Measurements from ENCODE around the gene CCDC183.

CCDC183 gene
- 0.24 to 4.0 (median 0.63) reads per million in 9 experiments for total RNA-seq

DNA sequence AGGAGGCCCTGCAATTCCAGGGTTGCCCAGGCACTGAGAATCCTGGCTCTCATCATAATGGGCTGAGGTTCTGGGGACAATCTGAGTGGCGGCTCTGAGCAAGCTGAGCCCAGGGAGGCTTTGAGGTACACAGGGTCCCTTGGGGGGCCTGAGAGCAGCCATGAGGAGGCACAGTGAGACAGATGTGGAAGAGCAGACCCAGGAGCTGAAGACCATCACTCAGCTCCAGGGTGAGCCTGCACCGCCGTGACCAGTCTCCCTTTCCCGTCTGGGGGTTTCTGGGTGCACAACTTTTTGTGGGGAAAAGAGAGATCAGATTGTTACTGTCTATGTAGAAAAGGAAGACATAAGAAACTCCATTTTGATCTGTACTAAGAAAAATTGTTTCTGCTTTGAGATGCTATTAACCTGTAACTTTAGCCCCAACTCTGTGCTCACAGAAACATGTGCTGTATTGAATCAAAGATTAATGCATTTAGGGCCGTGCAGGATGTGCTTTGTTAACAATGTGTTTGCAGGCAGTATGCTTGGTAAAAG is at the start of gene CCDC183:
Gene CCDC183, plus strand, starts transcription at position 101 of the 537 bp plus-strand sequence. Its CDS starts 60 bp downstream, at position 161.
- ATAC-seq (replicated peaks): no peak
- no peak within 1 kb of the TSS for H3K4me3 Mint-ChIP-seq
- no peak for DNase-seq
- H3K27ac Mint-ChIP-seq: peak within 1 kb of the TSS; percentile 39 to 53
- H3K27me3 Mint-ChIP-seq: peaks cover 0 to 6% of the 10 kb centered on the region in 2 donors
- H3K9me3 Mint-ChIP-seq: no peaks in the 10 kb centered on the region
- peaks cover 20 to 23% of the 10 kb centered on the region in 2 donors for H3K4me1 Mint-ChIP-seq (ENCODE audit: low read depth in 2 of 2)
- H3K36me3 Mint-ChIP-seq (ENCODE audit: insufficient read depth): peaks cover 8% of the 10 kb centered on the region

- no peaks in the 10 kb centered on the region for H3K9me3 Mint-ChIP-seq
- no peaks in the 10 kb centered on the region for H3K36me3 Mint-ChIP-seq (ENCODE audit: insufficient read depth)
- no peak for DNase-seq
- H3K27ac Mint-ChIP-seq: no peak overlapping the region
- peaks cover 0 to 3% of the 10 kb centered on the region in 2 donors for H3K4me1 Mint-ChIP-seq (ENCODE audit: low read depth in 2 of 2)
- ATAC-seq (replicated peaks): no peak
- H3K4me3 Mint-ChIP-seq: no peak overlapping the region
- H3K27me3 Mint-ChIP-seq: peaks cover 35 to 88% of the 10 kb centered on the region in 2 donors
These were observed 49.5 kb upstream of the CCDC183 start for GRCh38 chr9:136746621-136747020.

DNA sequence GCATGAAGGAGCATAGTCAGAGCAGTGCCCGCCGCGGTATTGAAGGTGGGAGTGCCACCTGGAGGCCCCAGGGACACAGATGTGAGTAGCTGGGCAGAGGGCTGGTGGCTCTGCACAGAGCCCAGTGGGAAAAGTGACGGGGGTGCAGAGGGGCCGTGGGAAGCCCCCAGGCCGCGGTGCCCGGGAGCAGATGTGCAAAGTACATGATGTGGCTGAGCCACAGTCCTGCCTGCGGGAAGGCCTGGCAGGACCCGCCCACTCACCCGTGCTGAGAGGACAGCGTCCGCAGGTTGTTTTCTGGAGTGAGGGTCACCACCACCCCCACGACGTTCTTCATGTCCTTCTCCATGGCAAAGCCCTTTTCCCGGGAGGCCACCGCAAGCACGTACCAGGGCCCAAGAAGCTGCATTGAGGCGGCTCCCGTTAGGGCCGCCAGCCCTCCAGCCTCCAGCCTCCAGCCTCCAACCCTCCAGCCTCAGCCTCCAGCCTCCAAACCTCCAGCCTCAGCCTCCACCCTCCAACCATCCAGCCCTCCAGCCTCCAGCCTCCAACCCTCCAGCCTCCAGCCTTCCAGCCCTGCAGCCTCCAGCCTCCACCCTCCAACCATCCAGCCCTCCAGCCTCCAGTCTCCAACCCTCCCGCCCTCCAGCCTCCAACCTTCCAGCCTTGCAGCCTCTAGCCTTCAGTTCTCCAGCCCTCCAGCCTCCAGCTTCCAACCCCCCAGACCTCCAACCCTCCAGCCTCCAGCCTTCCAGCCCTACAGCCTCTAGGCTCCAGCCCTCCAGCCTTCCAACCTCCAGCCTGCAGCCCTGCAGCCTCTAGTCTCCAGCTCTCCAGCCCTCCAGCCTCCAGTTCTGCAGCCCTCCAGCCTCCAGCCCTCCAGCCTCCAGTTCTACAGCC is 48.7 kb upstream of the CCDC183 start:
- peaks cover 35 to 81% of the 10 kb centered on the region in 2 donors for H3K27me3 Mint-ChIP-seq
- ATAC-seq (replicated peaks) (no peak), DNase-seq (no peak)
- peaks cover 2 to 3% of the 10 kb centered on the region in 2 donors for H3K9me3 Mint-ChIP-seq
- H3K36me3 Mint-ChIP-seq (ENCODE audit: insufficient read depth): no peaks in the 10 kb centered on the region
- no peak overlapping the region for H3K4me3 Mint-ChIP-seq
- no peak overlapping the region for H3K27ac Mint-ChIP-seq
- no peaks in the 10 kb centered on the region for H3K4me1 Mint-ChIP-seq (ENCODE audit: low read depth in 2 of 2)

DNA sequence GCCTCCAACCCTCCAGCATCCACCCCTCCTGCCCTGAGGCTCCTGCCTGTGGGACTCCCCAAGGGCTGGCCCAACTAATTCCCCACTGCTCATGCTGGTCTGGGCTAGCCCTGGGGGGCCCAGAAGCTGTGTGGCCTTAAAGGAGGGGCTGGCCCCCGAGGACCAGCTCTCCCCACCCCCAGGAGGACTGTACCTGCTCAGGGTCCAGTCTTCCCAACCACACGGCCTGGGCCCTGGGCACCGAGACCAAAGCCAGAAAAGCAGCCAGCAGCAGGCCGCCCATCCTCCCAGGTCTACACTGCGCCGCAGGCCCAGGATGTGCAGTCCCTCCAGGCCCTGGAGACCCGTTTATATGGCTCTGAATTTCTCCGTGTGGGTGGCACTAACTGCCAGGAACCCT is 47.9 kb upstream of the CCDC183 start, which contains the start of gene LCN6:
Gene LCN6, minus strand, starts transcription at position 325 of the 400 bp plus-strand sequence. Its CDS starts 42 bp downstream, at position 283.
- no peak within 1 kb of the TSS for H3K27ac Mint-ChIP-seq
- no peak within 1 kb of the TSS for H3K4me3 Mint-ChIP-seq
- DNase-seq (no peak), ATAC-seq (replicated peaks) (no peak)
- no peaks in the 10 kb centered on the region for H3K4me1 Mint-ChIP-seq (ENCODE audit: low read depth in 2 of 2)
- peaks cover 2 to 9% of the 10 kb centered on the region in 2 donors for H3K9me3 Mint-ChIP-seq
- H3K36me3 Mint-ChIP-seq (ENCODE audit: insufficient read depth): no peaks in the 10 kb centered on the region
- peaks cover 32 to 74% of the 10 kb centered on the region in 2 donors for H3K27me3 Mint-ChIP-seq

DNA sequence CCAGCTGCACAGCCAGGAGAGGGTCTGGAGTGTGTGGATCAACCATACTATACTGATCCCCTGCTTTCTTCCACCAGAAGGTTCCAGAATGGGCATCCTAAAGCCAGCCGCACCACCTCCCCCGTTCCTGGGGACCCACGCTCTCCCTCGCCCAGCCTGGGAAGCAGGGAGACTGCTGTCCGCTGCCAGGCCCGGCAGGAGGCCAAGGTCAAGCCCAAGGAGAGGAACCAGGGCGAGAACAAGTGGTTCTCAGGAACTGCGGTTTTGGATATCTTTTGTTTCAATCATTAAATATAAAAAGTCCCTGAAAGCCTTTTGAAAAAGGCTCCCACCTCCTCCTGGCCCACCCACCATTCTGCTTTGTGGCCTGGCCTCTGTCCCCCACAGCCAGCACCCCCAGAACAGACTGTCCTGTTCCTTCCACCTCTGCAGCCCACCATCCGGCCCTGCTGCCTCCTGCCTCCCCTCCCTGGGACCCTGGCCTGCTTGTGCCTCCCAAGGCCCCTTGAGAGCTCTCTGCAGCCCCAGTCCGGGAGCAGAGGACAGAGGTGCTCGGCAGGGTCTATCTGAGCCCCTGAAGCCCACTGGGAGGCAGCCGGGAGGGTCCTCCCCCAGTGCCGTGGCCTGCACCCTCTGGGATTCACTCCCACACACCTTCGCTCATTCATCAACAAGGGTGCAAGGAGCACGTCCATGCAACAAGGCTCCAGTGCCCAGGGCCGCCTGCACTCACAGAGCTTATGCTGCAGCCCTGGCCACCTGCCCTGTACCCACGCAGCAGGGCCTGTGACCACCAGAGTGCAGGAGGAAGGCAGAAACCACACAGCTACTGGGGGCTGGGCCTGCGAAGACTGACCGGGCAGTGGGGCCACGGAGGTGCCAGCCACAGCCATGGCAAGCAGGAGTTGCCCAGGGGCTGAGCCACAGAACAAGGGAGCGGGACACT is 47.2 kb upstream of the CCDC183 start:
- H3K36me3 Mint-ChIP-seq (ENCODE audit: insufficient read depth): no peaks in the 10 kb centered on the region
- H3K9me3 Mint-ChIP-seq: peaks cover 2 to 9% of the 10 kb centered on the region in 2 donors
- no peaks in the 10 kb centered on the region for H3K4me1 Mint-ChIP-seq (ENCODE audit: low read depth in 2 of 2)
- ATAC-seq (replicated peaks): no peak
- H3K4me3 Mint-ChIP-seq: no peak overlapping the region
- H3K27ac Mint-ChIP-seq: no peak overlapping the region
- DNase-seq: no peak
- peaks cover 25 to 66% of the 10 kb centered on the region in 2 donors for H3K27me3 Mint-ChIP-seq

GRCh38 chr9:136750526-136750925 is 45.6 kb upstream of the CCDC183 start:
- Mint-ChIP-seq H3K36me3 (ENCODE audit: insufficient read depth) (no peaks in the 10 kb centered on the region), H3K27me3 (peaks cover 24 to 56% of the 10 kb centered on the region in 2 donors), H3K9me3 (peaks cover 2 to 9% of the 10 kb centered on the region in 2 donors), H3K4me3 (no peak overlapping the region), H3K4me1 (ENCODE audit: low read depth in 2 of 2) (no peaks in the 10 kb centered on the region), H3K27ac (no peak overlapping the region)
- no peak for ATAC-seq (replicated peaks)
- DNase-seq: no peak

DNA sequence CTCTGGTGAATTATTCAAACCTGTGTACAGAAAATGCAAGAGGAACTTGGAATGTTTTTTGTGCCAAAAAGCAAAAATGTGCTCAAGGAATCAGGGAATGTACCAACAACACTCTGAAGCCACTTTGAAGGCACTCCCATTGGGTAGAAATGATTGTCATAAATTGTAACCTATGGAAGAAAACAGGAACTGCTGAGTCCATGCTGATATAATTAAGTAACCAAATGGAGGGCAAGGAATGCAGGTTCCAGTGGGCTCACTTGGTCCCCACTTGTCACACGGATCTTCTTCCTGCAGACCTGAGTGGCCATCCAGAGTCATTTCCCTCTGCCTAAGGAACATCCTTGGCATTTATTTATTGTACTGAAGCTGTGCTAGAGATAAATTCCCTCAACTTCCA is 44.9 kb upstream of the CCDC183 start:
- ATAC-seq (replicated peaks): no peak
- Mint-ChIP-seq H3K36me3 (ENCODE audit: insufficient read depth) (no peaks in the 10 kb centered on the region), H3K27me3 (peaks cover 24 to 58% of the 10 kb centered on the region in 2 donors), H3K4me1 (ENCODE audit: low read depth in 2 of 2) (no peaks in the 10 kb centered on the region), H3K4me3 (no peak overlapping the region), H3K9me3 (peaks cover 2 to 9% of the 10 kb centered on the region in 2 donors), H3K27ac (no peak overlapping the region)
- DNase-seq: no peak

- DNase-seq (no peak), ATAC-seq (replicated peaks) (no peak)
- H3K4me1 Mint-ChIP-seq (ENCODE audit: low read depth in 2 of 2): no peaks in the 10 kb centered on the region
- H3K36me3 Mint-ChIP-seq (ENCODE audit: insufficient read depth): no peaks in the 10 kb centered on the region
- H3K9me3 Mint-ChIP-seq: peaks cover 2 to 9% of the 10 kb centered on the region in 2 donors
- H3K27ac Mint-ChIP-seq: no peak overlapping the region
- peaks cover 22 to 61% of the 10 kb centered on the region in 2 donors for H3K27me3 Mint-ChIP-seq
- no peak overlapping the region for H3K4me3 Mint-ChIP-seq
These were observed 44.3 kb upstream of the CCDC183 start for GRCh38 chr9:136751814-136752213.

DNA sequence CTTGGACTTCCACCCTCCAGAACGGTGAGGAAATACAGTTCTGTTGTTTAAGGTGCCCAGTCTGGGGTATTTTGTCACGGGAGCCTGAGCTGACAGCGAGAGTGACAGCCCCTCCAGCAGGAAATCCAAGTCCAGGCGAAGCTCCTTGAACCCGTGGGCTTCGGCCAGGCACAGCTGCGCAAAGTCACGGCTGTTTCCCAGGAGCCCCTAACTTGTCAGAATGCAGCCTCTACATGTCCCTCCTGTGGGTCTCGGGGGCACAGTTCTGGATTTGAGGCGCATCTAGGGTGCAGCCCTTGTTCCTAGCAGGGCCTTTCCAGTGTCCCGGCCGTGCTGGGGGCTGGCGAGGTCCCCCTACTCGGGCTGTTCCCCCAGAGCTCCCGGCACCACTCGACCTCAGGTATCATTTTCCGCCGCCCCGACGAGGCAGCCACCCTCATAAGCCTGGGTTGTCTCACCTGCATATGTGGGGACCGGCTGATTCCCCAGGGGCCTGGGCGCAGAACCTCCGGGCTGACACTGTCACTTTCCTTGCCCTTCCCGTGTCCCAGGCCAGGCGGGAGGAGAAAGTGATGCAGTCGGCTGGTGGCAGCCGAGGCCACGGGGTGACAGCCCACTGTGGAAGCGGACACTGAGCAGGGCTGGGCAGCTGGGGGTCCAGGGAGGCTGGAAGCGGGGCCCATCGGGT is 42.6 kb upstream of the CCDC183 start:
- ATAC-seq (replicated peaks) (no peak), DNase-seq (no peak)
- H3K36me3 Mint-ChIP-seq (ENCODE audit: insufficient read depth): no peaks in the 10 kb centered on the region
- peaks cover 5 to 45% of the 10 kb centered on the region in 2 donors for H3K27me3 Mint-ChIP-seq
- peaks cover 2 to 9% of the 10 kb centered on the region in 2 donors for H3K9me3 Mint-ChIP-seq
- H3K4me1 Mint-ChIP-seq (ENCODE audit: low read depth in 2 of 2): no peaks in the 10 kb centered on the region
- no peak overlapping the region for H3K27ac Mint-ChIP-seq
- H3K4me3 Mint-ChIP-seq: no peak overlapping the region

GRCh38 chr9:136754059-136754572 is 42.0 kb upstream of the CCDC183 start:
- Mint-ChIP-seq H3K9me3 (peaks cover 2 to 9% of the 10 kb centered on the region in 2 donors), H3K27me3 (peaks cover 5 to 39% of the 10 kb centered on the region in 2 donors), H3K27ac (no peak overlapping the region)

DNA sequence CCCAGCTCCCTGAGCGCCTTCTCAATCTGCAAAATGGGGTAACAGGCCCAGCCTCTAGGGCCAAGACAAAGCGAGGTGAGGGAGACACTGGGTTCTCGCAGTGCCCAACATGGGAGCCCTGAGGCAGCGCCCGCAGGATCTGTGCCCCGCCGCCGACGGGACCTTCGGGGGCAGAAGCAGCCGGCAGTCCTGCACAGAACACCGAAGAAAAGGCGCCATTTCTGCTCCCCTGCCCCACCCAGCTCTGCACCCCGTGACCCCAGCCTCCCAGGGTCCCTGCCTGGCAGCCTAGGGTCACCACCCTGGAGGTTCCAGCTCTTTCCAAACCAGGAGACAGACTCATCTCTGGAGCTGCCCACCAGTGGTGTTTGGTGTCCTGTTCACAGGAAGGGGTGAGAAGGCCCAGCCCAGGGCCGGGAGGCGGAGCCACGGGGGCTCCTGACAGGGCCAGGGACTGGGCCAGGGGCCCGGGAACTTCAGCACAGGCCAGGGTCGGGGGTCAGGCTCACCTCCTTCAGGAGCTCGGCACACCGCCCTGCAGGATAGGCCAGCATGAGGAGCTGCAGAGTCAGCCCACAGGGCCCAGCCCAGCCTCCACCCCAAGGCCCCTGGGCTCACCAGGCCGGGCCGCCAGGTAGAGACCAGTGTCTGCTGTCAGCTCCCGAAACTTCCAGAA is 41.4 kb upstream of the CCDC183 start:
- Mint-ChIP-seq H3K27me3 (peaks cover 5 to 35% of the 10 kb centered on the region in 2 donors), H3K27ac (no peak overlapping the region), H3K4me3 (no peak overlapping the region), H3K4me1 (ENCODE audit: low read depth in 2 of 2) (no peaks in the 10 kb centered on the region), H3K9me3 (peaks cover 2 to 9% of the 10 kb centered on the region in 2 donors), H3K36me3 (ENCODE audit: insufficient read depth) (no peaks in the 10 kb centered on the region)
- ATAC-seq (replicated peaks) (no peak), DNase-seq (no peak)

More at GRCh38 chr9:136754059-136754572, 42.0 kb upstream of the CCDC183 start:
- DNase-seq (no peak), ATAC-seq (replicated peaks) (no peak)
- Mint-ChIP-seq H3K4me3 (no peak overlapping the region), H3K36me3 (ENCODE audit: insufficient read depth) (no peaks in the 10 kb centered on the region), H3K4me1 (ENCODE audit: low read depth in 2 of 2) (no peaks in the 10 kb centered on the region)

Data from effector memory CD8-positive, alpha-beta T cell (primary cell).